CD1c-positive myeloid dendritic cell (primary cell): ENCODE results near the gene STUB1.
A peak's percentile ranks its signal among the peaks of the same experiment; 100 is the strongest.

Experiments
- DNase-seq: peaks from one replicate; pipeline ENCODE4 v3.0.0-alpha.2; 2016; ENCODE audit errors: extremely low spot score

The STUB1 gene

GRCh38 chr16:679814-680624, at the start of gene STUB1:
Gene STUB1, plus strand, starts transcription at chr16:680410. Its CDS starts 116 bp downstream, at chr16:680526.
- DNase-seq, result peak; percentile 95

GRCh38 chr16:630815-631405, 49.3 kb upstream of the STUB1 start, which contains the start of gene WFIKKN1:
Gene WFIKKN1, plus strand, starts transcription at chr16:630985. Its CDS starts 269 bp downstream, at chr16:631254.
- DNase-seq, result no peak

GRCh38 chr16:631808-632358, 48.3 kb upstream of the STUB1 start:
- DNase-seq, result no peak

- DNase-seq, result no peak
These were observed 47.5 kb upstream of the STUB1 start for GRCh38 chr16:632486-633335.

- DNase-seq, result no peak
These were observed 46.7 kb upstream of the STUB1 start for GRCh38 chr16:633336-634050.

GRCh38 chr16:634051-634670, 46.0 kb upstream of the STUB1 start:
- no peak for DNase-seq

GRCh38 chr16:634996-635395, 45.2 kb upstream of the STUB1 start:
- DNase-seq, result no peak

GRCh38 chr16:635573-636205, 44.5 kb upstream of the STUB1 start:
- no peak for DNase-seq

- DNase-seq, result peak; percentile 97
These were observed 43.8 kb upstream of the STUB1 start, which contains the start of gene METTL26 for GRCh38 chr16:636206-637080. Gene METTL26, minus strand, starts transcription at chr16:636305. Its CDS starts 15 bp downstream, at chr16:636290.

GRCh38 chr16:637081-638018, 42.9 kb upstream of the STUB1 start:
- peak; percentile 92 for DNase-seq

- DNase-seq, result no peak
These were observed 42.1 kb upstream of the STUB1 start for GRCh38 chr16:638034-638543.

GRCh38 chr16:638836-639235, 41.4 kb upstream of the STUB1 start:
- DNase-seq, result no peak

GRCh38 chr16:640614-641013, 39.6 kb upstream of the STUB1 start:
- DNase-seq, result no peak

GRCh38 chr16:641326-642188, 38.7 kb upstream of the STUB1 start, which contains the start of gene MCRIP2:
Gene MCRIP2, plus strand, starts transcription at chr16:641828. Its CDS starts 164 bp downstream, at chr16:641992.
- peak; percentile 90 for DNase-seq

GRCh38 chr16:642189-643049, 37.8 kb upstream of the STUB1 start:
- DNase-seq, result peak; percentile 83

GRCh38 chr16:643050-643368, 37.2 kb upstream of the STUB1 start:
- no peak for DNase-seq
